GM10248 (cell line): ENCODE data around the gene KLHL20.
"Not testable (repeated sequence)": the region's sequence is repeated elsewhere in the genome, so short reads cannot be mapped to it uniquely, and the experiment has no call there.

Experiments
- CTCF ChIA-PET: fragments of 300-600 bp; sonication (Branson Sonifier 250); formaldehyde crosslinking; extraction: SDS; loops from one replicate; lab custom pipeline; 2021; ENCODE audit warnings: antibody characterized with exemption; lab: Yijun Ruan, JAX
- POLR2A ChIA-PET: fragments of 350-650 bp; sonication (Branson Sonifier 250); formaldehyde crosslinking; extraction: SDS; loops from one replicate; lab custom pipeline; 2020; ENCODE audit warnings: antibody characterized with exemption; lab: Yijun Ruan, JAX
- DNase-seq: peaks from one replicate; pipeline ENCODE4 v3.0.0; 2012; ENCODE audit errors: extremely low spot score
- TF ChIP-seq, protein P1 (sequence below): IDR thresholded peaks from 2 replicates; pipeline ENCODE4 v1.5.1; 2012; ENCODE audit warnings: mild to moderate bottlenecking, low read depth; ENCODE audit errors: extremely low read depth, missing control alignments, control extremely low read depth

Gene KLHL20

DNA sequence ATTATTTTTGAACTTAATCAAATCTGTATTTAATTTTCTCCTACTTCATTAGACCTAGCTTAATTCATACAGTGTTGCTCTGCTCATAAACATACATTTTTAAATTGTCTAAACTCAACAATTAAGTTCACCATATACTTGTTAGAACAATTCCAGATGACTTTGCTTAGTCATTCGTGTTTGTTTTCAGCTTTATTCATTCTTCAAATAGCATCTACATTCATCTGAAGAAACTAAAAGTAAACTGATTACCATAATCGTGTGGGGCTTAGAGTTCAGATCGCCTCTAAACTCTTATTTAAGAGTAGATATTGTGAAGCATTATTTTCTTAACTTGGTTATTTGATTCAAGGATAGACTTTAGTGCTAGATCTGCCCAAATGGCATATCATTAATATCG, 34.4 kb downstream of the KLHL20 start:
- CTCF ChIA-PET = interaction anchor here (1.2 kb wide), 1 partner anchor 32 kb away, joined by 3 read pairs; no protein-coding TSS in a partner anchor

DNA sequence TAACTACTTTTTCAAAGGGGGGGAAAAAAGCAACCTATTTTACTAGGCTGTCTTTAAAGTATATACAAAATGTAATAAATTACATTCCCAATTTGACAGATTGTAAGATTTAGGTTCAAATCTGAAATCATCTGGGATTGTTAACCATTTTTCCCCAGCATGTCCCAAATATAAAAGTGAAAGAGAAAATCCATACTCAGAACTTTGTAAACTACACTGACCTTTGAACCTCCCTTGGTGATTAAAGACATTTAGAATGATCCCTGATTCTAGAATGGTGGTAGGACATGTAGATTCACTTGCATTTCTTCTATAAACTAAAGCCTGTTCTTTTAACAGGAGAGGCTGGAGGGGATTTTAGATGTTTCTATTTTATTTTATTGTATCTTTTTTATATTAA, 39.0 kb downstream of the KLHL20 start:
- TF ChIP-seq, protein P1, sequence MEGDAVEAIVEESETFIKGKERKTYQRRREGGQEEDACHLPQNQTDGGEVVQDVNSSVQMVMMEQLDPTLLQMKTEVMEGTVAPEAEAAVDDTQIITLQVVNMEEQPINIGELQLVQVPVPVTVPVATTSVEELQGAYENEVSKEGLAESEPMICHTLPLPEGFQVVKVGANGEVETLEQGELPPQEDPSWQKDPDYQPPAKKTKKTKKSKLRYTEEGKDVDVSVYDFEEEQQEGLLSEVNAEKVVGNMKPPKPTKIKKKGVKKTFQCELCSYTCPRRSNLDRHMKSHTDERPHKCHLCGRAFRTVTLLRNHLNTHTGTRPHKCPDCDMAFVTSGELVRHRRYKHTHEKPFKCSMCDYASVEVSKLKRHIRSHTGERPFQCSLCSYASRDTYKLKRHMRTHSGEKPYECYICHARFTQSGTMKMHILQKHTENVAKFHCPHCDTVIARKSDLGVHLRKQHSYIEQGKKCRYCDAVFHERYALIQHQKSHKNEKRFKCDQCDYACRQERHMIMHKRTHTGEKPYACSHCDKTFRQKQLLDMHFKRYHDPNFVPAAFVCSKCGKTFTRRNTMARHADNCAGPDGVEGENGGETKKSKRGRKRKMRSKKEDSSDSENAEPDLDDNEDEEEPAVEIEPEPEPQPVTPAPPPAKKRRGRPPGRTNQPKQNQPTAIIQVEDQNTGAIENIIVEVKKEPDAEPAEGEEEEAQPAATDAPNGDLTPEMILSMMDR = no peak
- ChIA-PET CTCF (no interaction called here), POLR2A (no interaction called here)
- no peak for DNase-seq

More for the DNA sequence above, 34.4 kb downstream of the KLHL20 start:
- no peak for DNase-seq
- POLR2A ChIA-PET = no interaction called here
- TF ChIP-seq, protein P1 = no peak

DNA sequence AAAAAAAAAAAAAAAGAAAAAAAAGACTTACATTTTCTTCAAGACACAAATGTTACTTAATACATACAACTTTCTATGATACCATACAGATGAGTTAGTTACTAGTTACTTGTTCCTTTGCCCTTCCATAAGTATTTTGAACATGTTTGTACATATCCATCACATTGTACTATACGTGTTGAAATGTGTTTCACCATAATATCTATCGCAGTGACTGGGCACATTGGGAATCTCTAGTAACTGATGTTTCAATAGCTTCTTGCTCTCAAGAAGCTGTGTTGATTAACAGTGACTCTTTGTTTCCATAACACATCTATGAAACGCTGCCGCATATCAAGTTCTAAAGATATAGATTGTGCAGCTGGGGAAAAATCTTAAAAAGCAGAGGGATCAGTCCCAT, 42.9 kb downstream of the KLHL20 start:
- ChIA-PET POLR2A (no interaction called here), CTCF (interaction anchor here (1.2 kb wide), 1 partner anchor 25 kb away, joined by 3 read pairs; no protein-coding TSS in a partner anchor)
- TF ChIP-seq, protein P1 = no peak
- no peak for DNase-seq

DNA sequence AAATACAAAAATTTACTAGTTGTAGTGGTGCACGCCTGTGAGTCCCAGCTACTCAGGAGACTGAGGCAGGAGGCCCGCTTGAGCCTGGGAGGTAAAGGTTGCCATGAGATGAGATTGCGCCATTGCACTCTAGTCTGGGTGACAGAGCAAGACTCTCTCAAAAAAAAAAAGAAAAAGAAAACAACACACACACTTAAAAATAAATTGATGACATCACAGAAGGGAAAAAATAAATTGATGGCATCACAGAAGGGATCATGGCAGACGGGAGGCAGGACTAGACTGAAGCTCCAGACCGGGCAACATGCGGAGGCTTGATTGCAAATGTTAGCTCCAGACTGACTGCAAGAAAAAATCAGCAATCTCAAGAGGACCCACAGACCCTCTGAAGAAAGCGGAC, 43.3 kb downstream of the KLHL20 start:
- DNase-seq = no peak
- TF ChIP-seq, protein P1 = no peak
- ChIA-PET POLR2A (no interaction called here), CTCF (interaction anchor here (1.1 to 1.2 kb wide), 2 partner anchors 25 to 28 kb away, joined by 3 read pairs; no protein-coding TSS in a partner anchor)

DNA sequence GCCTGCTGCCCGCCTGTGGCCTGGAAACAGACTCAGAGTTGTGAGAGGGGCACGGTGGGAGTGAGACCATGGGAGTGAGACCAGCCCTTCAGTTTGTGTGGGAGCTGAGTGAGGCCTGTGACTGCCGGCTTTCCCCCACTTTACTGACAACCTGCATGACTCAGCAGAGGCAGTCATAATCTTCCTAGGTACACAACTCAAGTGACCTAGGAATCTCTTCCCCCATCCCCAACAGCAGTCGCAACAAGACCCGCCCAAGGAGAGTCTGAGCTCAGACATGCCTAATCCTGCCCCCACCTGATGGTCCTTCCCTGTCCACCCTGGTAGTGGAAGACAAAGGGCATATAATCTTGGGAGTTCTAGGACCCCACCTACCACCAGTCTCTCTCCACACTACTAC, 44.2 kb downstream of the KLHL20 start:
- TF ChIP-seq, protein P1 = no peak
- ChIA-PET POLR2A (no interaction called here), CTCF (interaction anchor here (0.9 to 1.9 kb wide), 4 partner anchors 9 to 27 kb away, joined by 3 to 6 read pairs (median 3); no protein-coding TSS in a partner anchor)
- no peak for DNase-seq

DNA sequence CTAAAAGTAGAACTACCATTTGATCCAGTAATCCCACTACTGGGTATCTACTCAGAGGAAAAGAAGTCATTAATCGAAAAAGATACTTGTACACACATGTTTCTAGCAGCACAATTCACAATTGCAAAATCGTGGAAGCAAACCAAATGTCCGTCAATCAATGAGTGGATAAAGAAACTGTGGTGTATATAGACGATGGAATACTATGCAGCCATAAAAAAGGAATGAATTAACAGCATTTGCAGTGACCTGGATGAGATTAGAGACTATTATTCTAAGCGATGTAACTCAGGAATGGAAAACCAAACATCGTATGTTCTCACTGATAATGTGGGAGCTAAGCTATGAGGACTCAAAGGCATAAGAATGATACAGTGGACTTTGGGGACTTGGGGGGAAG, 49.5 kb downstream of the KLHL20 start:
- POLR2A ChIA-PET, DNase-seq: not testable (repeated sequence)
- CTCF ChIA-PET = interaction anchor here (1.0 kb wide), 1 partner anchor 335 kb away, joined by 3 read pairs; no protein-coding TSS in a partner anchor

DNA sequence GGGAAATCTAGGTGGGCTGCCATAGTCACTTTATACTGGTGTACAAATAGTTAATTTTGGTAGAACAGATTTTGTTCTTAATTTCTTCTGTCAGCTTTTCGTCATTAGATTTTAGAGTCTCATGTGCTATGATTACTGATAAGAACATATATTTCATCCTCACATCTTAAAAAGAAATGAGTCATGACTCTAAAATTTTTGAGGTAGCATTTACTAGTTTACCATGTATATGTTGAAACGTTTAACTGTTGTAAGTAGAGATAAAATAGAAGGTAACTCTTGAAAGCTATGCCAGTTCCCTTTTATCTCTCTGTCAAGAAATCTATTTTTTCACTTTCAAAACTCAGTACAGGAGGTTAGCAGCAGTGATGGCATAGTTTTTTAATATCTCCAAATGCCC, 53.4 kb downstream of the KLHL20 start:
- POLR2A ChIA-PET = no interaction called here
- CTCF ChIA-PET = interaction anchor here (1.1 kb wide), 1 partner anchor 9 kb away, joined by 6 read pairs; no protein-coding TSS in a partner anchor
- no peak for DNase-seq
- TF ChIP-seq, protein P1 = no peak
